SH-SY5Y (cell line): Measurements from ENCODE around the gene PCDHGA4.

Source experiments
- GATA2 ChIP-seq: IDR thresholded peaks from 2 replicates; pipeline ENCODE4 v1.6.1; 2011; ENCODE audit warnings: mild to moderate bottlenecking, low read depth, low read length
- GATA3 ChIP-seq: IDR thresholded peaks from 2 replicates; pipeline ENCODE4 v1.6.1; 2011; ENCODE audit warnings: low read depth, mild to moderate bottlenecking, low read length, moderate library complexity

The PCDHGA4 gene

DNA sequence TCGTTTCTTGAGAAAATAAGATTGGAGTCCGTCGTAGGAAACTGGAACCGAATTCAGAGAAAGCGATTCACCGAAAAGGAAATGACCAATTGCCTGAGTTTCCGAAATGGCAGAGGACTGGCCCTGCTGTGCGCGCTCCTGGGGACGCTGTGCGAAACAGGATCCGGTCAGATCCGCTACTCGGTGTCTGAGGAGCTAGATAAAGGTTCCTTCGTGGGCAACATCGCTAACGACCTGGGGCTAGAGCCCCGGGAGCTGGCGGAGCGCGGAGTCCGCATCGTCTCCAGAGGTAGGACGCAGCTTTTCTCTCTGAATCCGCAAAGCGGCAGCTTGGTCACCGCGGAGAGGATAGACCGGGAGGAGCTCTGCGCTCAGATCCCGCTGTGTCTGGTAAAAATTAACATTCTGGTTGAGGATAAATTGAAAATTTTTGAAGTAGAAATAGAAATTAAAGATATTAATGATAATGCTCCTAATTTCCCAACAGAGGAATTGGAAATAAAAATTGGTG lies 10.8 kb upstream of the PCDHGA4 start:
- TF ChIP-seq GATA3 (no peak), GATA2 (no peak)

DNA sequence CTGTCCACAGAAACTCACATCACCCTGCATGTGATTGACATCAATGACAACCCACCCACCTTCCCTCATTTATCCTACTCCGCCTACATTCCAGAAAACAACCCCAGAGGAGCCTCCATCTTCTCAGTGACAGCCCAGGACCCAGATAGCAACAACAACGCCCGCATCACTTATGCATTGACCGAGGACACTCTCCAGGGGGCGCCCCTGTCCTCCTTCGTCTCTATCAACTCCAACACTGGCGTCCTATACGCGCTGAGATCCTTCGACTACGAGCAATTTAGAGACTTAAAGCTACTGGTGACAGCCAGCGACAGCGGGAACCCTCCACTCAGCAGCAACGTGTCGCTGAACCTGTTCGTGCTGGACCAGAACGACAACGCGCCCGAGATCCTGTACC lies 9.5 kb upstream of the PCDHGA4 start:
- TF ChIP-seq GATA2 = no peak
- TF ChIP-seq GATA3 = no peak

DNA sequence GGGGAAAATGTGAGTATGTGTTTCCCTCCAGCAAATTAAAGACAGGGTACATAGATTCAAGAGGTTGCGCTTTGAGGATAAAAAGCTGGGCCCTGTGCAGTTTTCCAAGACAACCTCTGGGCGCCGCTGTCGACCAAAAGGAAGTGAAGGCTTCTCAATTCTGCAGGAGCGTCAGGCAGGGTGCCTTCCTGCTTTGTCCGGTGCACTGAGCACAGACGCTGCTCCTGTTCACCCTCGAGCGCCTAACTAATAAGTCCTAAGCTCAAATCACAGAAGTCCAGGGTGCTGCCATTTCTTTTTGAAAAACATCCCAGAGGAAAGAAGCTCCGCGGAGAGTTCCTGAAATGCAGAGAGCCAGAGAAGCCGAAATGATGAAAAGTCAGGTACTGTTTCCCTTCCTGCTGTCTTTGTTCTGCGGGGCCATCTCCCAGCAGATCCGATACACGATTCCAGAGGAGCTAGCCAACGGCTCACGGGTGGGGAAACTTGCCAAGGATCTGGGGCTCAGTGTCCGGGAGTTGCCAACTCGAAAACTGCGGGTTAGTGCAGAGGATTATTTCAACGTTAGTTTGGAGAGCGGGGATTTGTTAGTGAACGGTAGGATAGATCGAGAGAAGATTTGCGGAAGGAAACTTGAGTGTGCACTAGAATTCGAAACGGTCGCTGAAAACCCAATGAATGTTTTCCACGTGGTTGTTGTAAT lies 4.8 kb upstream of the PCDHGA4 start, which contains the start of gene PCDHGB1:
Gene PCDHGB1 (plus strand): TSS at position 183 of the 703 bp plus-strand sequence. CDS start 162 bp downstream, at position 345.
- TF ChIP-seq GATA2 = no peak
- TF ChIP-seq GATA3 = no peak

DNA sequence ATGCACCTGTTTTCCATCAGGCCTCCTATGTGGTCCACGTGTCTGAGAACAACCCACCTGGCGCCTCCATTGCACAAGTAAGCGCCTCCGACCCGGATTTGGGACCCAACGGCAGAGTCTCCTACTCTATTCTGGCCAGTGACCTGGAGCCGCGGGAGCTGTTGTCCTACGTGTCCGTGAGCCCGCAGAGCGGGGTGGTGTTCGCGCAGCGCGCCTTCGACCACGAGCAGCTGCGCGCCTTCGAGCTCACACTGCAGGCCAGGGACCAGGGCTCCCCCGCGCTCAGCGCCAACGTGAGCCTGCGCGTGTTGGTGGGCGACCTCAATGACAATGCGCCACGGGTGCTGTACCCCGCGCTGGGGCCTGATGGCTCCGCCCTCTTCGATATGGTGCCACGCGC lies 3.2 kb upstream of the PCDHGA4 start:
- TF ChIP-seq GATA3 (no peak), GATA2 (no peak)

DNA sequence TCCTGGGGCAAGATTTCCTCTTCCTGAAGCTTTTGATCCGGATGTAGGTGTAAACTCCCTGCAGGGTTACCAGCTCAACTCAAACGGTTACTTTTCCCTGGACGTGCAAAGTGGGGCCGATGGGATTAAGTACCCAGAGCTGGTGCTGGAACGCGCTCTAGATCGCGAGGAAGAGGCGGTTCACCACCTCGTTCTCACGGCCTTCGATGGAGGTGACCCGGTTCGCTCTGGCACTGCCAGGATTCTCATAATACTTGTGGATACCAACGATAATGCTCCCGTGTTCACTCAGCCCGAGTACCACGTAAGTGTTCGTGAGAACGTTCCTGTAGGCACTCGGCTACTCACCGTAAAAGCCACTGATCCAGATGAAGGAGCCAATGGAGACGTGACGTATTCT lies 820 bp downstream of the PCDHGA4 start:
- no peak for TF ChIP-seq GATA3
- no peak for TF ChIP-seq GATA2

DNA sequence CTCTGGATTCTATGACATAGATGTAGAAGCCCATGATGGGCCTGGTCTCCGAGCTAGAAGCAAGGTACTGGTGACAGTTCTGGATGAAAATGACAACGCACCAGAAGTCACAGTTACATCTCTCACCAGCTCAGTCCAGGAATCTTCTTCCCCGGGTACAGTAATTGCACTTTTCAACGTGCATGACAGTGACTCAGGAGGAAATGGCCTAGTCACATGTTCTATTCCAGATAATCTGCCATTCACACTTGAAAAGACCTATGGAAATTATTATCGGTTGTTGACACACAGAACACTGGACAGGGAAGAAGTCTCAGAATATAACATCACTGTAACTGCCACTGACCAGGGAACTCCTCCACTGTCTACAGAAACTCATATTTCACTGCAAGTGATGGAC lies 1.3 kb downstream of the PCDHGA4 start:
- no peak for TF ChIP-seq GATA2
- no peak for TF ChIP-seq GATA3

DNA sequence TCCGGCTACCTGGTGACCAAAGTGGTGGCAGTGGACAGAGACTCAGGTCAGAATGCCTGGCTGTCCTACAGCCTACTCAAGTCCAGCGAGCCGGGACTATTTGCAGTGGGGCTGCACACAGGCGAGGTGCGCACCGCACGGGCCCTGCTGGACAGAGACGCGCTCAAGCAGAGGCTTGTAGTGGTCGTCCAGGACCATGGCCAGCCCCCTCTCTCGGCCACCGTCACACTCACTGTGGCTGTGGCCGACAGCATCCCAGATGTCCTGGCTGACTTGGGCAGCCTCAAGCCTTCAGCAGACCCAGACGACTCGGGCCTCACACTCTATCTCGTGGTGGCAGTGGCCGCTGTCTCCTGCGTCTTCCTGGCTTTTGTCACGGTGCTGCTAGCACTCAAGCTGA lies 2.1 kb downstream of the PCDHGA4 start:
- no peak for TF ChIP-seq GATA2
- TF ChIP-seq GATA3 = no peak

DNA sequence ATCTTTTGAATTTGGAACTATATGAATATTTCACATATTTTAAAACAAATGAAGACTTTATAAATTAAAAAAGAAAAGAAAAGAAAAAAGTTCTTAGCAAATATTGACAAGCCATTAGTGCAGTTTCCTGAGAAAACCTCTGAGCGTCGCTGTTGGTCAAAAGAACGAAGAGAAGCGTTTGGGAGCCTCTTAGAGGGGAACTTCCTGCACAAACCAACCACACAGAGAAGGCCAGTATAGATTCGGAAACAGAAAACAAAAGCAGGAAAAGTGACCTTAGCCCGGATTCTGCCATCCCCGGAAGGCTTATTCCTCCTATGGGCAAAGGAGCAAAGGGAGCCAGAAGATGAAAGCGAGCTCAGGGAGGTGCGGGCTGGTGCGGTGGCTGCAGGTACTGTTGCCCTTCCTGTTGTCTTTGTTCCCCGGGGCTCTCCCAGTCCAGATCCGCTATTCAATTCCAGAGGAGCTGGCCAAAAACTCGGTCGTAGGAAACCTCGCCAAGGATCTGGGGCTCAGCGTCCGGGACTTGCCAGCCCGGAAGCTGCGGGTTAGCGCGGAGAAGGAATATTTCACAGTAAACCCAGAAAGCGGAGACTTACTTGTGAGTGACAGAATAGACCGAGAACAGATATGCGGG lies 5.1 kb downstream of the PCDHGA4 start, which contains the start of gene PCDHGB2:
Gene PCDHGB2 (plus strand): TSS at position 205 of the 637 bp plus-strand sequence. CDS start 142 bp downstream, at position 347.
- TF ChIP-seq GATA2 = no peak
- TF ChIP-seq GATA3 = no peak

DNA sequence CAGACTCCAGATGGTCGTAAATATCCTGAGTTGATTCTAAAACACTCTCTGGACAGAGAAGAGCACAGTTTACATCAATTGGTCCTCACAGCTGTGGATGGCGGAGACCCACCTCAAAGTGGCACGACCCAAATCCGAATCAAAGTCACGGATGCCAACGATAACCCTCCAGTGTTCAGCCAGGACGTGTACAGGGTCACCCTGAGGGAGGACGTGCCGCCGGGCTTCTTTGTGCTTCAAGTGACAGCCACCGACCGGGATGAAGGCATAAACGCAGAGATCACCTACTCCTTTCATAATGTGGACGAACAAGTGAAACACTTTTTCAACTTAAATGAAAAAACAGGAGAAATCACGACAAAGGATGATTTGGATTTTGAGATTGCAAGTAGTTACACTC lies 5.9 kb downstream of the PCDHGA4 start:
- TF ChIP-seq GATA3 (no peak), GATA2 (no peak)

DNA sequence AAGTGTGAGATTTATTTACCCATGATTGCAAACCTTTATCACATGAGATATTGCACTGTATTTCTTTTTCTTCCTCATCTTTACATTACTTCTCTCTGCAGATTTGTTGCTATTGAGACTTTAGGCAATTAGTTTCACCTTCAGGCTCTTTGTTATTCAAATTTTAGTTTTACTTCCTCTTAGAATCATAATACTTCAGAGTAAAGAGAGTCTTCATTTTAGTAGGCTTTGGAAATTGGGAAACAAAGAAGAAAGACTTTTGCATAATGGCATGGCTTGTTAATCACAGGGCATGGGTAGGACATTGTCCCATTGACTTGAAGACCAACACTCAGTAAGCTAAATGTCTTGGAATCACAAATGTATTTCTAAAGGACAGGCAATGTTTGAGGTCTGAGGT lies 7.9 kb downstream of the PCDHGA4 start:
- TF ChIP-seq GATA3 (no peak), GATA2 (no peak)

DNA sequence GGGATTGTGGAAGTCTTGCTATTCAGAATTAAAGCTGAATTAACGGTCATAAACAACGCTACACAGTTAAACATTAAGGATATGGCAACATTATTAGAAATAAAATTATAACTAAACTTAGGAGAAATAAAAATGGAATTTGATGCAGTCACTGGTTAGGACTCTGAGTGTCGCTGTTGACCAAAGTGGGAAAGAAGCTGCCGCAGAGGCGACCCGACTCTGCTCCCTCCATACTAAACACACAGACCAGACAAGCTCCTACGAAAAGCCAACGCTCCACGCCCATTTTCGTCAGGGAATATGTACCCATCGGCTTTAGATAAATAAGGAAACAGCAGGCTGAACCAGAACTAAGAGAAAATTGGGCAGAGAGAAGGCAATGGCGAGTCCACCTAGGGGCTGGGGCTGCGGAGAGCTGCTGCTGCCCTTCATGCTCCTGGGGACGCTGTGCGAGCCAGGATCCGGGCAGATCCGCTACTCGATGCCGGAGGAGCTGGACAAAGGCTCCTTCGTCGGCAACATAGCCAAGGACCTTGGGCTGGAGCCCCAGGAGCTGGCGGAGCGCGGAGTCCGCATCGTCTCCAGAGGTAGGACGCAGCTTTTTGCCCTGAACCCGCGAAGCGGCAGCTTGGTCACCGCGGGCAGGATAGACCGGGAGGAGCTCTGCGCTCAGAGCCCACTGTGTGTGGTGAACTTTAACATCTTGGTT lies 9.3 kb downstream of the PCDHGA4 start, which contains the start of gene PCDHGA5:
Gene PCDHGA5 (plus strand): TSS at position 211 of the 709 bp plus-strand sequence. CDS start 169 bp downstream, at position 380.
- no peak for TF ChIP-seq GATA3
- TF ChIP-seq GATA2 = no peak

DNA sequence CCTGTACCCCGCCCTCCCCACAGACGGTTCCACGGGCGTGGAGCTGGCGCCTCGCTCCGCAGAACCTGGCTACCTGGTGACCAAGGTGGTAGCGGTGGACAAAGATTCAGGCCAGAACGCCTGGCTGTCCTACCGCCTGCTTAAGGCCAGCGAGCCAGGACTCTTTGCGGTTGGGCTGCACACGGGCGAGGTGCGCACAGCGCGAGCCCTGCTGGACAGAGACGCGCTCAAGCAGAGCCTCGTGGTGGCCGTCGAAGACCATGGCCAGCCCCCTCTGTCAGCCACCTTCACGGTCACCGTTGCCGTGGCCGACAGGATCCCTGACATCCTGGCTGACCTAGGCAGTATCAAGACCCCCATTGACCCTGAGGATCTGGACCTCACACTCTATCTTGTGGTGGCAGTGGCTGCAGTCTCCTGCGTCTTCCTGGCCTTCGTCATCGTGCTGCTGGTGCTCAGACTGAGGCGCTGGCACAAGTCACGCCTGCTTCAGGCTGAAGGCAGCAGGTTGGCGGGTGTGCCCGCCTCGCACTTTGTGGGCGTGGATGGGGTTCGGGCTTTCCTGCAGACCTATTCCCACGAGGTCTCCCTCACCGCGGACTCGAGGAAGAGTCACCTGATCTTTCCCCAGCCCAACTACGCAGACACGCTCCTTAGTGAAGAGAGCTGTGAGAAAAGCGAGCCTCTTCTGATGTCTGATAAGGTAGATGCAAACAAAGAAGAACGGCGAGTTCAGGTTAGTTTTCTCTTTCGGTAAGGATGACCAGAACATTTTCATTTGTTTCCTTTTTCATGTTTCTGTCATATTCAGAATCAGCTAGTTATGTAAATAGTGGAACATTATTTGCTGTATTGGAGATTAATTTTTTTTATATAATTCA lies 11.4 kb downstream of the PCDHGA4 start:
- TF ChIP-seq GATA3 = no peak
- no peak for TF ChIP-seq GATA2

DNA sequence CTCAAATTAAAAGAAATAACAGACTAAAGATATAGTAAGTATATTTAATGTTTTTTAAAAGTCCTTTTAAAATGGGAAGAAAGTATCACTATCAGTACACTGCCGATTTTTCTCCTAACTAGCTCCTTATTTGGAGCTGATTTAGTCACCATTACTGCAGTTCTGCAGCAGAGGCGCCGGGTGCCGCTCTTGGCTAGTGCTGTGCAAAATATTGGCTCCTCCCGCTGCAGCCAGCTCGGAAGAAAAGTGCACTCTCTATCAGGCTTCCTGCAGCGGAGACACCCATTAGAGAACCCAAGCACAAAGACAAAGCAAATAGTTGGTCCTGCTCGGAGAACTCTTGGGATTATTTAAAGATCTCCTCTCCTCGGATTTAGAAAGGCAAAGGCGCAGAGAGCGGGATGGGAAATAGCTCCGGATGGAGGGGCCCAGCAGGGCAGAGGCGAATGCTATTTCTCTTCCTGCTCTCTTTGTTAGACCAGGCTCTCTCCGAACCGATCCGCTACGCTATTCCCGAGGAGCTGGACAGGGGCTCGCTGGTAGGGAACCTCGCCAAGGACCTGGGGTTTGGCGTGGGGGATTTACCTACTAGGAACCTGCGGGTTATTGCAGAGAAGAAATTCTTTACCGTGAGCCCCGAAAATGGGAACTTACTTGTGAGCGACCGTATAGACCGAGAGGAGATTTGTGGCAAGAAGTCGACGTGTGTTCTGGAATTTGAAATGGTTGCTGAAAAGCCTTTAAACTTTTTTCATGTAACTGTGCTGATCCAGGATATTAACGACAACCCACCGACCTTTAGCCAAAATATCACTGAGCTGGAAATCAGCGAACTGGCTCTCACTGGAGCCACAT lies 15.4 kb downstream of the PCDHGA4 start, which contains the start of gene PCDHGB3:
Gene PCDHGB3 (plus strand): TSS at position 249 of the 855 bp plus-strand sequence. CDS start 153 bp downstream, at position 402.
- TF ChIP-seq GATA2 = no peak
- no peak for TF ChIP-seq GATA3
